ENCODE measurements around the gene SALL1.

SALL1 gene

GRCh38 chr16:51150888-51151320 lies at the start of gene SALL1:
Gene SALL1, minus strand, starts transcription at chr16:51151270. Its CDS starts 29 bp downstream, at chr16:51151241.
- no peak for DNase-seq

- DNase-seq: no peak
These were observed 49.7 kb upstream of the SALL1 start for GRCh38 chr16:51200793-51201192.

GRCh38 chr16:51197953-51198748 lies 47.1 kb upstream of the SALL1 start:
- DNase-seq: no peak

GRCh38 chr16:51193879-51194278 lies 42.8 kb upstream of the SALL1 start:
- no peak for DNase-seq

GRCh38 chr16:51184702-51185433 lies 33.8 kb upstream of the SALL1 start:
- no peak for DNase-seq

- no peak for DNase-seq
These were observed 30.4 kb upstream of the SALL1 start for GRCh38 chr16:51181503-51181811.

- no peak for DNase-seq
These were observed 29.8 kb upstream of the SALL1 start for GRCh38 chr16:51180719-51181502.

- DNase-seq: no peak
These were observed 24.0 kb upstream of the SALL1 start for GRCh38 chr16:51175081-51175480.

- DNase-seq: no peak
These were observed 21.3 kb upstream of the SALL1 start for GRCh38 chr16:51172368-51172767.

GRCh38 chr16:51168755-51169154 lies 17.7 kb upstream of the SALL1 start:
- DNase-seq: no peak

GRCh38 chr16:51167170-51167895 lies 16.3 kb upstream of the SALL1 start:
- DNase-seq: no peak

GRCh38 chr16:51166541-51166940 lies 15.5 kb upstream of the SALL1 start:
- DNase-seq: no peak

GRCh38 chr16:51166091-51166490 lies 15.0 kb upstream of the SALL1 start:
- DNase-seq: no peak

- DNase-seq: no peak
These were observed 14.0 kb upstream of the SALL1 start for GRCh38 chr16:51165043-51165442.

GRCh38 chr16:51164574-51164973 lies 13.5 kb upstream of the SALL1 start:
- DNase-seq: no peak

GRCh38 chr16:51163894-51164566 lies 13.0 kb upstream of the SALL1 start:
- no peak for DNase-seq

GRCh38 chr16:51163366-51163765 lies 12.3 kb upstream of the SALL1 start:
- DNase-seq: no peak

- no peak for DNase-seq
These were observed 10.5 kb upstream of the SALL1 start for GRCh38 chr16:51161440-51162195.

- DNase-seq: no peak
These were observed 8.8 kb upstream of the SALL1 start for GRCh38 chr16:51159865-51160264.

- DNase-seq: no peak
These were observed 8.2 kb upstream of the SALL1 start for GRCh38 chr16:51159296-51159695.

GRCh38 chr16:51157698-51158097 lies 6.6 kb upstream of the SALL1 start:
- DNase-seq: no peak

- DNase-seq: no peak
These were observed 5.7 kb upstream of the SALL1 start for GRCh38 chr16:51156807-51157200.

All from NCI-H1048 (cell line).